Neural cell (in vitro differentiated cells): ENCODE results near the gene ELOVL7. TPM values are rescaled to one million over a fixed set of nuclear protein-coding genes. Genes with fewer than 3 reads are reported as not detected.

Experiments
- H2AFZ ChIP-seq: fragments of 200-600, 300-800 bp; sonication (generic), shearing (Covaris generic); 2 replicates; pipeline ENCODE4 v1.6.0; 2014; ENCODE audit warnings: low read depth, mild to moderate bottlenecking, antibody characterized with exemption, low read length, moderate library complexity
- H3F3A ChIP-seq: fragments of 200-600 bp; shearing (Covaris generic); 2 replicates; pipeline ENCODE4 v1.6.1; 2016; ENCODE audit warnings: mild to moderate bottlenecking, moderate library complexity, mixed read lengths, antibody characterized with exemption, low read length; ENCODE audit not compliant: insufficient read depth, poor library complexity, severe bottlenecking
- H3K27ac ChIP-seq: fragments of 200-600, 300-800 bp; sonication (generic), shearing (Covaris generic); 2 replicates; pipeline ENCODE4 v1.5.1; 2014; ENCODE audit warnings: mild to moderate bottlenecking, low read length, moderate library complexity
- H3K27me3 ChIP-seq: fragments of 300-800, 200-600 bp; sonication (generic), shearing (Covaris generic); 2 replicates; pipeline ENCODE4 v1.6.0; 2014; ENCODE audit warnings: mild to moderate bottlenecking, low read depth, low read length, moderate library complexity; ENCODE audit not compliant: insufficient read depth
- H3K36me3 ChIP-seq: fragments of 300-800, 200-600 bp; sonication (generic), shearing (Covaris generic); 2 replicates; pipeline ENCODE4 v1.5.1; 2014; ENCODE audit warnings: mild to moderate bottlenecking, antibody characterized with exemption, low read length, moderate library complexity; ENCODE audit not compliant: insufficient read depth
- H3K4me2 ChIP-seq: fragments of 300-800, 200-600 bp; sonication (generic), shearing (Covaris generic); 2 replicates; pipeline ENCODE4 v1.6.0; 2014; ENCODE audit warnings: mild to moderate bottlenecking, low read length
- H3K4me3 ChIP-seq: fragments of 300-800, 200-600 bp; sonication (generic), shearing (Covaris generic); 2 replicates; pipeline ENCODE4 v1.5.1; 2014; ENCODE audit warnings: mild to moderate bottlenecking, low read length, moderate library complexity
- H3K79me2 ChIP-seq: fragments of 200-600 bp; shearing (Covaris generic); replicated peaks from 2 replicates; pipeline ENCODE4 v1.6.0; 2014; ENCODE audit warnings: mild to moderate bottlenecking, low read length, moderate library complexity; ENCODE audit not compliant: insufficient read depth
- H3K9ac ChIP-seq: fragments of 300-800, 200-600 bp; sonication (generic), shearing (Covaris generic); 2 replicates; pipeline ENCODE4 v1.6.1; 2016; ENCODE audit warnings: mild to moderate bottlenecking, low read length, mixed read lengths
- H3K9me2 ChIP-seq: fragments of 200-600 bp; shearing (Covaris generic); 2 replicates; pipeline ENCODE4 v1.6.1; 2016; ENCODE audit warnings: mild to moderate bottlenecking, low read length, mixed read lengths; ENCODE audit not compliant: insufficient read depth
- H3K9me3 ChIP-seq: fragments of 200-600, 300-800 bp; sonication (generic), shearing (Covaris generic); 2 replicates; pipeline ENCODE4 v1.6.1; 2016; ENCODE audit warnings: mild to moderate bottlenecking, mixed run types, low read length, moderate library complexity, mixed read lengths
- H4K20me1 ChIP-seq: fragments of 200-600 bp; shearing (Covaris generic); 2 replicates; pipeline ENCODE4 v1.6.1; 2016; ENCODE audit warnings: mild to moderate bottlenecking, mixed run types; ENCODE audit not compliant: insufficient read depth
- EP300 ChIP-seq: fragments of 450-650 bp; conservative IDR thresholded peaks from 2 replicates; pipeline ENCODE4 v1.6.1; 2014; ENCODE audit warnings: antibody characterized with exemption, mild to moderate bottlenecking, moderate library complexity; ENCODE audit not compliant: poor library complexity, severe bottlenecking
- EZH2 ChIP-seq: fragments of 200-600, 300-800 bp; shearing (Covaris generic), sonication (generic); IDR thresholded peaks from 2 replicates; pipeline ENCODE4 v1.6.1; 2014; ENCODE audit warnings: antibody characterized with exemption, low read length, borderline replicate concordance, mild to moderate bottlenecking; ENCODE audit not compliant: insufficient read depth, poor library complexity, severe bottlenecking
- MXI1 ChIP-seq: fragments of 450-650 bp; conservative IDR thresholded peaks from 2 replicates; pipeline ENCODE4 v1.6.1; 2014; ENCODE audit warnings: antibody characterized with exemption, mild to moderate bottlenecking; ENCODE audit not compliant: poor library complexity, severe bottlenecking
- POLR2AphosphoS5 ChIP-seq: IDR thresholded peaks from 2 replicates; pipeline ENCODE4 v1.6.1; 2012
- RAD21 ChIP-seq: fragments of 450-650 bp; conservative IDR thresholded peaks from 2 replicates; pipeline ENCODE4 v1.6.1; 2014; ENCODE audit warnings: antibody characterized with exemption, mild to moderate bottlenecking, moderate library complexity
- SMC3 ChIP-seq: fragments of 450-650 bp; conservative IDR thresholded peaks from 2 replicates; pipeline ENCODE4 v1.6.1; 2014; ENCODE audit warnings: antibody characterized with exemption, mild to moderate bottlenecking, moderate library complexity; ENCODE audit not compliant: poor library complexity
- TAF1 ChIP-seq: IDR thresholded peaks from 2 replicates; pipeline ENCODE4 v1.6.1; 2012; ENCODE audit warnings: low read depth
- polyA plus RNA-seq: library from polyadenylated mRNA; depleted of rRNA; stranded (reverse); fragments of >200 nt; gene quantifications from 2 replicates; pipeline ENCODE4 v1.2.3, GENCODE V29; 2014
- TF ChIP-seq, protein P1 (sequence below): fragments of 450-650 bp; IDR thresholded peaks from 2 replicates; pipeline ENCODE4 v1.5.1; 2014; ENCODE audit warnings: antibody characterized with exemption, mild to moderate bottlenecking, moderate library complexity; ENCODE audit not compliant: poor library complexity, severe bottlenecking
- TF ChIP-seq, protein P2 (sequence below): IDR thresholded peaks from 2 replicates; pipeline ENCODE4 v1.6.1; 2012; ENCODE audit warnings: borderline replicate concordance

Gene ELOVL7
- polyA plus RNA-seq, 1 donor from 2014 or later, result 3.9 TPM

DNA sequence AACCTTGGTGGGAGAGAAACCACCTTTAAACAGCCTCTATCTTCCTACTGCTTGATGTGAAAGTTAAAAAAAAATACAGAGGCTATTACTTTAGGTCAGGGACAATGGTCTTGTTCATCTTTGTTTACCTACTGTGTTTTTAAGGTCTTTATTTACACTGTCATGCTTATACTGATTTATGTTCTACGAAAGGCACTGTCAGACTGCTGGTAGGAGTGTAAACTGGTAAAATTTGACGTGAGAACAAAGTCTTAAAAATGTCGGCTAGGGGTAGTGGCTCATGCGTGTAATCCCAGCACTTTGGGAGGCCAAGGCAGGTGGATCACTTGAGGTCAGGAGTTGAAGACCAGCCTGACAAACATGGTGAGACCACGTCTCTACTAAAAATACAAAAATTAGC is 42.1 kb upstream of the ELOVL7 start:
- H3K36me3 ChIP-seq, result no peaks in the 10 kb centered on the region
- H4K20me1 ChIP-seq, result no peaks in the 10 kb centered on the region
- TF ChIP-seq TAF1 (no peak), MXI1 (no peak), EP300 (no peak), POLR2AphosphoS5 (no peak)
- H3K27me3 ChIP-seq, result no peaks in the 10 kb centered on the region
- H3K4me3 ChIP-seq, result no peak overlapping the region
- no peak overlapping the region for H3K4me2 ChIP-seq
- H3K27ac ChIP-seq, result no peak overlapping the region
- no peaks in the 10 kb centered on the region for H3K9me3 ChIP-seq
- no peak overlapping the region for H2AFZ ChIP-seq
- no peak overlapping the region for H3K9ac ChIP-seq
- no peaks in the 10 kb centered on the region for H3F3A ChIP-seq
- no peaks in the 10 kb centered on the region for H3K9me2 ChIP-seq
- no peaks in the 10 kb centered on the region for H3K79me2 ChIP-seq

GRCh38 chr5:60883229-60883628 is 39.2 kb upstream of the ELOVL7 start:
- no peak overlapping the region for H3K4me2 ChIP-seq
- H3K79me2 ChIP-seq, result no peaks in the 10 kb centered on the region
- H3K27me3 ChIP-seq, result no peaks in the 10 kb centered on the region
- no peak overlapping the region for H3K27ac ChIP-seq
- H3K9ac ChIP-seq, result no peak overlapping the region
- no peaks in the 10 kb centered on the region for H3F3A ChIP-seq
- no peaks in the 10 kb centered on the region for H3K36me3 ChIP-seq
- TF ChIP-seq TAF1 (no peak), SMC3 (peak; percentile 20), POLR2AphosphoS5 (no peak), RAD21 (peak; percentile 14)
- TF ChIP-seq, protein P1, sequence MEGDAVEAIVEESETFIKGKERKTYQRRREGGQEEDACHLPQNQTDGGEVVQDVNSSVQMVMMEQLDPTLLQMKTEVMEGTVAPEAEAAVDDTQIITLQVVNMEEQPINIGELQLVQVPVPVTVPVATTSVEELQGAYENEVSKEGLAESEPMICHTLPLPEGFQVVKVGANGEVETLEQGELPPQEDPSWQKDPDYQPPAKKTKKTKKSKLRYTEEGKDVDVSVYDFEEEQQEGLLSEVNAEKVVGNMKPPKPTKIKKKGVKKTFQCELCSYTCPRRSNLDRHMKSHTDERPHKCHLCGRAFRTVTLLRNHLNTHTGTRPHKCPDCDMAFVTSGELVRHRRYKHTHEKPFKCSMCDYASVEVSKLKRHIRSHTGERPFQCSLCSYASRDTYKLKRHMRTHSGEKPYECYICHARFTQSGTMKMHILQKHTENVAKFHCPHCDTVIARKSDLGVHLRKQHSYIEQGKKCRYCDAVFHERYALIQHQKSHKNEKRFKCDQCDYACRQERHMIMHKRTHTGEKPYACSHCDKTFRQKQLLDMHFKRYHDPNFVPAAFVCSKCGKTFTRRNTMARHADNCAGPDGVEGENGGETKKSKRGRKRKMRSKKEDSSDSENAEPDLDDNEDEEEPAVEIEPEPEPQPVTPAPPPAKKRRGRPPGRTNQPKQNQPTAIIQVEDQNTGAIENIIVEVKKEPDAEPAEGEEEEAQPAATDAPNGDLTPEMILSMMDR, result peak; percentile 48
- TF ChIP-seq, protein P2, sequence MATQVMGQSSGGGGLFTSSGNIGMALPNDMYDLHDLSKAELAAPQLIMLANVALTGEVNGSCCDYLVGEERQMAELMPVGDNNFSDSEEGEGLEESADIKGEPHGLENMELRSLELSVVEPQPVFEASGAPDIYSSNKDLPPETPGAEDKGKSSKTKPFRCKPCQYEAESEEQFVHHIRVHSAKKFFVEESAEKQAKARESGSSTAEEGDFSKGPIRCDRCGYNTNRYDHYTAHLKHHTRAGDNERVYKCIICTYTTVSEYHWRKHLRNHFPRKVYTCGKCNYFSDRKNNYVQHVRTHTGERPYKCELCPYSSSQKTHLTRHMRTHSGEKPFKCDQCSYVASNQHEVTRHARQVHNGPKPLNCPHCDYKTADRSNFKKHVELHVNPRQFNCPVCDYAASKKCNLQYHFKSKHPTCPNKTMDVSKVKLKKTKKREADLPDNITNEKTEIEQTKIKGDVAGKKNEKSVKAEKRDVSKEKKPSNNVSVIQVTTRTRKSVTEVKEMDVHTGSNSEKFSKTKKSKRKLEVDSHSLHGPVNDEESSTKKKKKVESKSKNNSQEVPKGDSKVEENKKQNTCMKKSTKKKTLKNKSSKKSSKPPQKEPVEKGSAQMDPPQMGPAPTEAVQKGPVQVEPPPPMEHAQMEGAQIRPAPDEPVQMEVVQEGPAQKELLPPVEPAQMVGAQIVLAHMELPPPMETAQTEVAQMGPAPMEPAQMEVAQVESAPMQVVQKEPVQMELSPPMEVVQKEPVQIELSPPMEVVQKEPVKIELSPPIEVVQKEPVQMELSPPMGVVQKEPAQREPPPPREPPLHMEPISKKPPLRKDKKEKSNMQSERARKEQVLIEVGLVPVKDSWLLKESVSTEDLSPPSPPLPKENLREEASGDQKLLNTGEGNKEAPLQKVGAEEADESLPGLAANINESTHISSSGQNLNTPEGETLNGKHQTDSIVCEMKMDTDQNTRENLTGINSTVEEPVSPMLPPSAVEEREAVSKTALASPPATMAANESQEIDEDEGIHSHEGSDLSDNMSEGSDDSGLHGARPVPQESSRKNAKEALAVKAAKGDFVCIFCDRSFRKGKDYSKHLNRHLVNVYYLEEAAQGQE, result no peak
- H2AFZ ChIP-seq, result no peak overlapping the region
- H3K9me3 ChIP-seq, result no peaks in the 10 kb centered on the region
- H3K4me3 ChIP-seq, result no peak overlapping the region
- no peaks in the 10 kb centered on the region for H4K20me1 ChIP-seq
- H3K9me2 ChIP-seq, result no peaks in the 10 kb centered on the region

DNA sequence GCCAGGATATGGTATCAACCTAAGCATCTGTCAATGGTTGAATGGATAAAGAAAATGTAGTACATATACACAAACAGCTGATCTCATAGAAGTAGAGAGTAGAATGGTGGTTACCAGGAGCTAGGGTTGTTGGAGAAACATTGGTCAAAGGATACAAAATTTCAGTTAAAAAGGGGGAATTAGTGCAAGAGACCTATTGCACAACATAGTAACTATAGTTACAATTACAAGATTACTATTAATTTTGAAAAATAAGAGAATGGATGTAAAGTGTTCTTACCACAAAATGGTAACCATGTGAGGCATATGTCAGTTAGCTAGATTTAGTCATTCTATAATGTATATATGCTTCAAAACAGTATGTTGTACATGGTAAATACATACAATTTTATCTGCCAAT is 28.8 kb upstream of the ELOVL7 start:
- TF ChIP-seq MXI1, result no peak
- TF ChIP-seq TAF1, result no peak
- TF ChIP-seq EZH2, result no peak
- TF ChIP-seq, protein P2, result no peak
- no peak for TF ChIP-seq RAD21
- TF ChIP-seq, protein P1, result no peak
- TF ChIP-seq EP300, result no peak
- TF ChIP-seq SMC3, result no peak
- no peak for TF ChIP-seq POLR2AphosphoS5

More for the DNA sequence above, 28.8 kb upstream of the ELOVL7 start:
- Histone ChIP-seq H3K4me3 (no peak overlapping the region), H3K27ac (no peak overlapping the region), H4K20me1 (no peaks in the 10 kb centered on the region), H3F3A (no peaks in the 10 kb centered on the region), H3K9me3 (no peaks in the 10 kb centered on the region), H3K9ac (no peak overlapping the region), H2AFZ (no peak overlapping the region), H3K4me2 (no peak overlapping the region), H3K36me3 (no peaks in the 10 kb centered on the region), H3K79me2 (no peaks in the 10 kb centered on the region), H3K27me3 (no peaks in the 10 kb centered on the region), H3K9me2 (no peaks in the 10 kb centered on the region)
